ENCODE results near the gene OSGIN1.

DNA sequence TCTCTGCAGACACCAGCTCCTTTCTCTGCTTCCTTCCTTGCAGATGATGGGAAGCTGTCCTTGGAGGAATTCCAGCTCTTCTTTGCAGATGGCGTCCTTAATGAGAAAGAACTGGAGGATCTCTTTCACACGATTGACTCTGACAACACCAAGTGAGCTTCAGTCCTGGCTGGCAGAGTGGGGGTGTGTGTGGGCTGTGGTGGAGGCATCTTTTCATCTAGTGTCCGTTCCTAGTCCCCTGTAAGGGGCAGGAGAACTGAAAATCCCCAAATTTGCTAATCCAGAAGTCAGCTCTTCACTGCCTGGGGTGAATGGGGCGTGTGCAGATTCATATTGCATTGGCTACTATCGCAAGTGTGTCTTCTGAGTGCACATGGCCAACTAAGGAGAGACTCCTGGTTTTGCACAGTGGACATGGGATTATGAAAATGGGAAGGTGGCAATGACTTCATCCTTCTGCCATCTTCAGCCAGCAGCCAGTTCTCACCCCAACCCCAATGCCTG, 25.4 kb downstream of the OSGIN1 start:
- TF ChIP-seq, protein P1, sequence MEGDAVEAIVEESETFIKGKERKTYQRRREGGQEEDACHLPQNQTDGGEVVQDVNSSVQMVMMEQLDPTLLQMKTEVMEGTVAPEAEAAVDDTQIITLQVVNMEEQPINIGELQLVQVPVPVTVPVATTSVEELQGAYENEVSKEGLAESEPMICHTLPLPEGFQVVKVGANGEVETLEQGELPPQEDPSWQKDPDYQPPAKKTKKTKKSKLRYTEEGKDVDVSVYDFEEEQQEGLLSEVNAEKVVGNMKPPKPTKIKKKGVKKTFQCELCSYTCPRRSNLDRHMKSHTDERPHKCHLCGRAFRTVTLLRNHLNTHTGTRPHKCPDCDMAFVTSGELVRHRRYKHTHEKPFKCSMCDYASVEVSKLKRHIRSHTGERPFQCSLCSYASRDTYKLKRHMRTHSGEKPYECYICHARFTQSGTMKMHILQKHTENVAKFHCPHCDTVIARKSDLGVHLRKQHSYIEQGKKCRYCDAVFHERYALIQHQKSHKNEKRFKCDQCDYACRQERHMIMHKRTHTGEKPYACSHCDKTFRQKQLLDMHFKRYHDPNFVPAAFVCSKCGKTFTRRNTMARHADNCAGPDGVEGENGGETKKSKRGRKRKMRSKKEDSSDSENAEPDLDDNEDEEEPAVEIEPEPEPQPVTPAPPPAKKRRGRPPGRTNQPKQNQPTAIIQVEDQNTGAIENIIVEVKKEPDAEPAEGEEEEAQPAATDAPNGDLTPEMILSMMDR (IDR thresholded peaks at IDR 0.05): no peak
- TF ChIP-seq POLR2A (IDR thresholded peaks at IDR 0.05): no peak

Measured in right lobe of liver (tissue), 4 donors.